ENCODE measurements around the gene DLAT.
"Not testable (repeated sequence)": the region's sequence is repeated elsewhere in the genome, so short reads cannot be mapped to it uniquely, and the experiment has no call there.

DLAT gene

GRCh38 chr11:111983187-111983986 lies 41.8 kb upstream of the DLAT start:
- Histone ChIP-seq H3K9me3 (no peaks in the 10 kb centered on the region), H3K27ac (no peak overlapping the region), H3K4me3 (ENCODE audit: low read depth in 1 of 2, low read length in 1 of 2) (no peak overlapping the region), H3K36me3 (no peaks in the 10 kb centered on the region), H3K4me1 (ENCODE audit: control insufficient read depth in 1 of 2, insufficient read depth in 1 of 2, low read depth in 1 of 2, low read length in 1 of 2) (peaks cover 6 to 8% of the 10 kb centered on the region in 2 experiments), H3K27me3 (peaks cover 19% of the 10 kb centered on the region)
- TF ChIP-seq CTCF (IDR thresholded peaks at IDR 0.05), result no peak

- TF ChIP-seq CTCF (IDR thresholded peaks at IDR 0.05), result no peak
- Histone ChIP-seq H3K4me1 (ENCODE audit: control insufficient read depth in 1 of 2, insufficient read depth in 1 of 2, low read depth in 1 of 2, low read length in 1 of 2) (peaks cover 18 to 22% of the 10 kb centered on the region in 2 experiments), H3K27me3 (no peaks in the 10 kb centered on the region), H3K36me3 (no peaks in the 10 kb centered on the region), H3K4me3 (ENCODE audit: low read depth in 1 of 2, low read length in 1 of 2) (no peak overlapping the region), H3K27ac (no peak overlapping the region), H3K9me3 (no peaks in the 10 kb centered on the region)
Observed at GRCh38 chr11:111986589-111986988, 38.6 kb upstream of the DLAT start.

GRCh38 chr11:111990381-111990780 lies 34.8 kb upstream of the DLAT start:
- Histone ChIP-seq H3K27ac (no peak overlapping the region), H3K4me3 (ENCODE audit: low read depth in 1 of 2, low read length in 1 of 2) (no peak overlapping the region), H3K36me3 (no peaks in the 10 kb centered on the region), H3K27me3 (no peaks in the 10 kb centered on the region), H3K4me1 (ENCODE audit: control insufficient read depth in 1 of 2, insufficient read depth in 1 of 2, low read depth in 1 of 2, low read length in 1 of 2) (peaks cover 18 to 22% of the 10 kb centered on the region in 2 experiments), H3K9me3 (no peaks in the 10 kb centered on the region)
- TF ChIP-seq CTCF (IDR thresholded peaks at IDR 0.05), result no peak

DNA sequence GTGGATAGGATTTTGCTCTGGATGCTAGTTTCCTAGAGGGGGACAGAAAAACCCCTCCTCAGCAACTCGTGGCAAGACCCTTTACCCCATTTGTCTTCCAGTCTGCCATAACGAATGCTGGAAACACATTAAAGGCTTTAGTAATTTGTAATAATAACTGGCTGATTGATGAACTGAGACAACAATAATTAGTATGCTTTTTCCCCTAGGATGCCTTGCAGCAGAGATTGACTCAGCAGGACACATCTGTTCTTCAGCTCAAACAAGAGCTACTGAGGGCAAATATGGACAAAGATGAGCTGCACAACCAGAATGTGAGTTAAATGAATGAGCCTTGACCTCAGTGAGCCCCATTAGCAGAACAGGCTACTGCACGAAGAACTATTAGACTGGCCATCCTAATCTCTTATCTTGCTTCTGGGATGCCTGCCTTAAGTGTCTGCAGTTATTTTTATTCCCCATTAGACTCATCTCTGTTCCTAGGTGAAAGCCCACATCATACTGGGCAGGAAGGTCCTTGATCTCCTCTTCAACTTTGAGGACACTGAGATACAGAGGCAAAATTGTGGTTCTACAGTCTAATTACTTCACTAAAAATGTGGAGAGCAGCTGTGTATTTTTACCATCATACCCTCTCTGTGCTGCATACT lies 32.9 kb upstream of the DLAT start:
- Histone ChIP-seq H3K27me3 (no peaks in the 10 kb centered on the region), H3K4me1 (ENCODE audit: control insufficient read depth in 1 of 2, insufficient read depth in 1 of 2, low read depth in 1 of 2, low read length in 1 of 2) (peaks cover 18 to 22% of the 10 kb centered on the region in 2 experiments), H3K36me3 (no peaks in the 10 kb centered on the region), H3K9me3 (no peaks in the 10 kb centered on the region), H3K27ac (no peak overlapping the region), H3K4me3 (ENCODE audit: low read depth in 1 of 2, low read length in 1 of 2) (no peak overlapping the region)
- TF ChIP-seq CTCF (IDR thresholded peaks at IDR 0.05), result no peak

DNA sequence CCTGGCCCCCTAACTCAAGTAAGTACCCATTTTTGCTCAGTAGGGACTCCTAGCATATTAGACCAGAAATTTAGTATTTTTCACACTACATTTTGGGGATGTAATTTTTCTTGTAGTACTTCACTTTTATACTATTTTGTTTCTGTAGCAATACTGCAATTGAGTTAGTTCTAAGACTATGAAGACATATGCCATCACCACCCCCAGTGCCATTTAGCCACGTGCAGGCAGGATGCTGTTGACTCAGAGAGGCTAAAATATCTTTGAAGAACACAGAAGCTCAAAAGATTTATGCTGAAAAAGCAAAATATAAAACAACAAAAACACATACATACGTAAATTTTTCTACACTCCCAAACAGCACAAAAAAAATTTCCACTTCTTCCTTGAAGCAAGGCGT lies 29.1 kb upstream of the DLAT start:
- H3K4me1 ChIP-seq (ENCODE audit: control insufficient read depth in 1 of 2, insufficient read depth in 1 of 2, low read depth in 1 of 2, low read length in 1 of 2), result no peaks in the 10 kb centered on the region
- H3K4me3 ChIP-seq (ENCODE audit: low read depth in 1 of 2, low read length in 1 of 2), result no peak overlapping the region
- TF ChIP-seq CTCF (IDR thresholded peaks at IDR 0.05), result no peak
- no peaks in the 10 kb centered on the region for H3K27me3 ChIP-seq
- H3K9me3 ChIP-seq, result no peaks in the 10 kb centered on the region
- no peak overlapping the region for H3K27ac ChIP-seq
- H3K36me3 ChIP-seq, result no peaks in the 10 kb centered on the region

GRCh38 chr11:111996669-111997068 lies 28.5 kb upstream of the DLAT start:
- not testable (repeated sequence) for H3K27me3 ChIP-seq; H3K9me3 ChIP-seq; H3K4me1 ChIP-seq (ENCODE audit: control insufficient read depth in 1 of 2, insufficient read depth in 1 of 2, low read depth in 1 of 2, low read length in 1 of 2); H3K27ac ChIP-seq; H3K4me3 ChIP-seq (ENCODE audit: low read depth in 1 of 2, low read length in 1 of 2); H3K36me3 ChIP-seq

All from neutrophil (primary cell).